HG02610 (cell line): Measurements from ENCODE around the gene ADGRG3.
"Not testable (repeated sequence)": the region's sequence is repeated elsewhere in the genome, so short reads cannot be mapped to it uniquely, and the experiment has no call there.

Source experiments
- ATAC-seq: cut with Tn5 transposase; IDR thresholded peaks from one replicate; pipeline ENCODE4 v1.9.1; 2021; ENCODE audit warnings: mild to moderate bottlenecking, moderate library complexity; ENCODE audit not compliant: unreplicated experiment

The ADGRG3 gene

GRCh38 chr16:57712569-57712968 lies 44.5 kb downstream of the ADGRG3 start:
- not testable (repeated sequence) for ATAC-seq

DNA sequence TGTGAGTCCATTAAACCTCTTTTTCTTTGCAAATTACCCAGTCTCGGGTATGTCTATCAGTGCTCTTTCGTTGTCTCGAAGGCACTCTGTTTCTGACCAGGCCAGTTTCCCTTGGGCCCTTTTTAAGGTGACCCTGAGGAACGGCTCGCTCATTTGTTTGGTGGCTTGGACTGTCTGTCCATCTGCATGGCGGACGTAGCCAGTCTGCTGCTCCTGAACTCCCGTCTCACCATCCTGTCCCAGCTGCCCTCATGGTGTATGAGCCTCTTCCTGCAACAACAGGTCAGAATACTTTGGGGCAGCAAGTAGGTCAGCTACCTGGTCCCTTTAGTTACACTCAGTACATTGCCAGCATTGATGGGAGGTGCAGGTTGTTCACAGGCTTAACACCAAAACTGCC lies 45.5 kb downstream of the ADGRG3 start:
- ATAC-seq = no peak

DNA sequence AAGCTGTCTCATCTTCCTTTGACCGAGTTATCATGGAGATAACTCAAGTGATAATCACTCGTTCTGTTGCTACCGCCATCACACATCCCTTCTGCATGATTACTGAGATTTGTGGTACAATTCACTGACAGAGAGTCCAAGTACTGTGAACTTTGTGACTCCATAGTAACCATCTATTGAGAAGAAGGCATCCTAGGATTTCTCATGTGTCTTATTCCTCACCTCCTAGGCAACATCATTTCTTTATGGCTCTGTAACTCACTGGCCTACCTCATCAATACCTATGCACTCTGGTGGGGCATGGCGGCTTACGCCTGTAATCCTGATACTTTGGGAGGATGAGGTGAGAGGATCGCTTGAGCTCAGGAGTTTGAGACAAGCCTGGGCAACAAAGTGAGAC lies 45.9 kb downstream of the ADGRG3 start:
- ATAC-seq = no peak

- no peak for ATAC-seq
Observed at GRCh38 chr16:57720142-57720575, 52.1 kb downstream of the ADGRG3 start.

- ATAC-seq = no peak
Observed at GRCh38 chr16:57721356-57722209, 53.5 kb downstream of the ADGRG3 start.

GRCh38 chr16:57722210-57722499 lies 54.0 kb downstream of the ADGRG3 start:
- ATAC-seq = no peak

DNA sequence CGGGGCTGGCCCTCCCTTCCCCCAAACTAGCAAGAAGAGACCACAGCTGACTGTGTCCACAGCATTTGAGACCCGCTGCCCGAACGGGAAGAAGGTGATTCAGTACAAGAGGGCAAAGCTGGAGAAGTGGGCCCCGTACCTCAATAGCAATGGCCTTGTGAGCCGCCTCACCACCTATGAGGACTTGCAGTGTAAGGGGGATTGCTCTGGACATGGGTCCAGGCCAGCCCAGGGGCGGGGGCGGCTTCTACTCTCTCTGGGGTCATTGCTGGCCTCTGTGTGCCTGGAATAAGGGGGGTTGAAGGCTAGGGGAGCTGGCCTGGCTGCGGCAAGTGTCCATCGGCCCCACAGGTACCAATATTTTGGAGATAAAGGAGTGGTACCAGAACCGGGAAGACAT lies 54.5 kb downstream of the ADGRG3 start:
- ATAC-seq = no peak

DNA sequence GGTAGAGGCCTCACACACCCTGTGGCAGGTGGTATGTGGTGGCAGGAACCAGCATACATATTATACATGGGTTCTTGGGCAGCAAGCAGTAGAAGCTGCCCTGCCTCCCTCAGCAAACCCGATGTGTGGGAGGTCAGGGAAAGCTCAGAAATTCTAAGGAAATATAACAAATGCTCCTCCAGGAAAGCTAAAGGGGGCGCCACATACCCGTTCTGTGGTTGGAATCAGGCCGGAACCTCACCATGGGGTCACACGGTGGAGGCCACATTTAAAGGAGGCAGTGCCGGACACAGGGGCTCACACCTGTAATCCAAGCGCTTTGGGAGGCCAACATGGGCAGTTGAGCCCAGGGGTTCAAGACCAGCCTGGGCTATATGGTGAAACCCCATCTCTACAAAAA lies 55.1 kb downstream of the ADGRG3 start:
- ATAC-seq = no peak

- no peak for ATAC-seq
Observed at GRCh38 chr16:57724531-57724930, 56.4 kb downstream of the ADGRG3 start.

DNA sequence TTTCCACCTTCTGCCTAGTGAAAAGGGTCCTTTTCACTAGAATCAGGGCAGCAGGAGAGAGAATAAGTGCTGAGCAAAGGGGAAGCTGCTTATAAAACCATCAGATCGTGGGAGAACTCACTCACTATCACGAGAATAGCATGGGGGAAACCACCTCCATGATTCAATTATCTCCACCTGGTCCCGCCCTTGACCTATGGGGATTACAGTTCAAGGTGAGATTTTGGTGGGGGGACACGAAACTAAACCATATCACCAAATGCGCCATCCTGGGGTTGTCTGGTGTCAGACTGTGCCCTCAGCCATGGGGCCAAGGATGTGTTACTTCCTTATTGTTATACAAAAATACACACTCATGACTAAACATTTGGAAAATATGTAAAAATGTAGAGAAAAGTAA lies 57.0 kb downstream of the ADGRG3 start:
- no peak for ATAC-seq

DNA sequence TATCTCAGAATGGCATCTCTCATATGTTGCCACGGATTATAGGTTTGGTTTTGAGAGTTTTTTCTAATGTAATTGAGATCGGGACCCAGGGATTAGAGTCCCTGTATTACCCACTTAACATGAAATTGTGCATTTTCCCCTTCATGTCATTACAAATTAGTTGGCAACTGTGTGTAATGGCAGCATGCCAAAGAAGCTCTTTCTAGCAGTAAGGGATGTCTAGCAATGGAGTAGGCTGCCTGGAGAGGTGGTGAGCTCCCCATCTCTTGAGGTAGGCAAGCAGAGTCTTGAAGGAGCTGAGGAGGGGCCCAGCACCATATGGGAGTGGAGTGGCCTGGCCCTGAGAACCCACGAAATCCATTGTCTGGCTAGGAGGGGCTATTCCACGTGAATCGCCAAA lies 57.4 kb downstream of the ADGRG3 start:
- ATAC-seq = no peak

DNA sequence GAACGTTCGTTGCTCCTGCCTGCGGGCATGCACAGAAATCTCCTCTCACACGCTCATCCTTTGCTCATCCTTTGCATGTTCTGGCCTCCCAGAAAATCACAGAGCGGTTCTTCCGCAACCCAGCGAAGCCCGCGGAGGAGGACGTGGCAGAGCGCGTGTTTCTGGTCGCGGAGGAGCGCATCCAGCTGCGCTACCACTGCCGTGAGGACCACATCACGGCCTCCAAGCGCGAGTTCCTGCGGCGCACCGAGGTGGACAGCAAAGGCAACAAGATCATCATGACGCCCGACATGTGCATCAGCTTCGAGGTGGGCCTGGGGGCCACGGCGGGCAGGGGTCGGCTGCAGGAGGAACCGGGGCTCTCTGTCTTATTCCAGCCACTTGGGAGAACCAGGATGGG lies 57.9 kb downstream of the ADGRG3 start:
- ATAC-seq = no peak

DNA sequence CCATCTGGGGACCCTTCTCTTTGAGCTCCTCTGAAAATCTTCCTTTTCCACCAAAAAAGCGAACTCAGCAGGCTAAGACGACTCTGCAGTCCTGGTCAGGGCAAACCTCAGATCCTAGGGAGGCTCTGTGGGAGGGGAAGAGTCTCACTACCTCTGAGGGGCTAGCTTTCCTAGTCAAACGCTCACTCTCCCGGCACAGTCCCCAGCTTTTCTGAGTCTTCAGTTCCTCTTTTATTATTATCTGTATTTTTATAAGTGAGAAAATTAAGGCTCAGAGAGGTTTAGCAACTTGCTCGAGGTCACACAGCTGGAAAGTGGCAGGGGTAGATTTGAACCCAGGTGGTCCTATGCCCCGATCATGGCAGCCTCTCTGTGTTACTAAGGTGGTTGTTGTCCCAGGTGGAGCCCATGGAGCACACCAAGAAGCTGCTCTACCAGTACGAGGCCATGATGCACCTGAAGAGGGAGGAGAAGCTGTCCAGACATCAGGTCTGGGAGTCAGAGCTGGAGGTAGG lies 58.4 kb downstream of the ADGRG3 start:
- ATAC-seq = no peak

DNA sequence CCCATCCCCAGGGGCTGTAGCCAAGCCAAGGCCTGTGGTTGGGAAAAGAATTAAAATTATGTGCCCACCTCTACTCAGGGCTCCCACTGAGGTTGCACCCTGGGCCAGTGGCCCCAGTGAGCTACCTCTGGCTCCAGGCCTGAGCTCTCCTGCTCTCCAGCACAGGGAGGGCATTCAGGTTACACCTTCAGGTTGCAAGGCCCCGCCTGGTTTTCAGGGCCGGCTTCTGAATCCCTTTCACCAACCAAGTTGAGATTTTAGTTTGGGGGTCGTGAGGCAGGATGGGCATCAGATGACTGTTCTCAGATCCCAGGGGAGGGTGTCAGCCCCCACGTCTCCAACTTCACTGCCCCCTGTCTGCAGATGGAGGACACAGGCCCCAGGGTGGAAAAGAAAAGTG lies 59.5 kb downstream of the ADGRG3 start:
- ATAC-seq = no peak

DNA sequence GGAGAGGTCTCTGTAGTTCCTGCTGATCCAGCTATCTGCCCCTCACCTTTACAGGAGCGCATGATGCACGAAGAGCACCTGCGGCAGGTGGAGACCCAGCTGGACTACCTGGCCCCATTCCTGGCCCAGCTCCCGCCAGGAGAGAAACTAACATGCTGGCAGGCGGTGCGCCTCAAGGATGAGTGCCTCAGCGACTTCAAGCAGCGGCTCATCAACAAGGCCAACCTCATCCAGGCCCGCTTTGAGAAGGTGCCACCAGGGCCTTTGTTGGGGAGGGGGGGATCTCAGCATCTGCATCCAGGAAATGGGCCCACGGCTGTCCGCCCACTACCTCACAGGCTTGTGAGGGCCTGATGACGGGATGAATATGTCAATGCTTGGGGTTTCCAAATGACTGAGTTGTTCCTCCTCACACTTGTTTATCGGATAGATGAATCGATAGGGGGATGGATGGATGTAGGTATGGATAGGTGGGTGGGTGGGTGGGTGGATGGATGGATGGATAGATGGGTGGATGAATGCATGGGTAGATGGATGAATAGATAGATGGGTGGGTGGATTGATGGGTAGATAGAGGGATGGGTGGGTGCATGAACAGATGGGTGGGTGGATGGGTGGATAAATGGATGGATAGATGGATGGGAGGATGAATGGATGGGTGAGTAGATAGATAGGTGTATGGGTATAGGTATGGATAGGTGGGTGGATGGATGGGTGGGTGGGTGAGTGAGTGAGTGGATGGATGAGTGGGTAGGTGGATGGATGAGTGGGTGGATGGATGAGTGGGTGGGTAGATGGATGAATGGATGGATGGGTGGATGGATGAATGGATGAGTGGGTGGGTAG lies 60.5 kb downstream of the ADGRG3 start:
- no peak for ATAC-seq

DNA sequence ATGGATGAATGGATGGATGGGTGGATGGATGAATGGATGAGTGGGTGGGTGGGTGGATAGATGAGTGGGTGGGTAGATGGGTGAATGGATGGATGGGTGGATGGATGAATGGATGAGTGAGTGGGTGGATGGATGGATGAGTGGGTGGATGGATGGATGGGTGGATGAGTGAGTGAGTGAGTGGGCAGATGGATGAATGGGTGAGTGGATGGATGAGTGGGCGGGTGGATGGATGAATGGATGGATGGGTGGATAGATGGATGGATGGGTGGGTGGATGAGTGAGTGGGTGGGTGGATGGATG lies 61.0 kb downstream of the ADGRG3 start:
- no peak for ATAC-seq

DNA sequence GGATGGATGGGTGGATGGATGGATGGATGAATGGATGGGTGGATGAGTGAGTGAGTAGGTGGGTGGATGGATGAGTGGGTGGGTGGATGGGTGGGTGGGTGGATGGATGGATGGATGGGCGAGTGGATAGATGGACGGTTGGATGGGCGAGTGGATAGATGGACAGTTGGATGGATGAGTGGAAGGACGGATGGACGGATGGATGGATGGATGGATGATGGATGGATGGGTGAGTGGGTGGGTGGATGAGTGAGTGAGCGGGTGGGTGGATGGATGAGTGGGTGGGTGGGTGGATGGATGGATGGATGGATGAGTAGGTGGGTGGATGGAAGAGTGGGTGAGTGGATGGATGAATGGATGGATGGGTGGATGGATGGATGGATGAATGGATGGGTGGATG lies 61.7 kb downstream of the ADGRG3 start:
- ATAC-seq = not testable (repeated sequence)

- ATAC-seq = no peak
Observed at GRCh38 chr16:57730771-57731730, 62.9 kb downstream of the ADGRG3 start.

DNA sequence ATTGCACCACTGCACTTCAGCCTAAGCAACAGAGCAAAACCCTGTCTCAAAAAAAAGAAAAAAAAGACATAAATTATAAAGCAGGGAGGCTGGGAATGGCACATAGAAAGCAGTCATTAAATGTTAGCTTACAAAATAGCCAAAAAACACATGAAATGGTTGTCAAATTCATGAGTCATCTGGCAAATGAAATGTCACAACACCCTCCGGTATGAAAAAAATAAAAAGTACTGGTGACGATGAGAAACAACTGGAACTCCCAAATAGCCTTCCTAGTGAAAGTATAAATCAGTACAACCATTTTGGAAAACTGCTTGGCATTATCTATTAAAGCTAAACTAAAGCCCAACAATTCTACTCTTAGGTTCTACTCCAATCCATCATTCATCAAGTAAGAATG lies 63.9 kb downstream of the ADGRG3 start:
- no peak for ATAC-seq

DNA sequence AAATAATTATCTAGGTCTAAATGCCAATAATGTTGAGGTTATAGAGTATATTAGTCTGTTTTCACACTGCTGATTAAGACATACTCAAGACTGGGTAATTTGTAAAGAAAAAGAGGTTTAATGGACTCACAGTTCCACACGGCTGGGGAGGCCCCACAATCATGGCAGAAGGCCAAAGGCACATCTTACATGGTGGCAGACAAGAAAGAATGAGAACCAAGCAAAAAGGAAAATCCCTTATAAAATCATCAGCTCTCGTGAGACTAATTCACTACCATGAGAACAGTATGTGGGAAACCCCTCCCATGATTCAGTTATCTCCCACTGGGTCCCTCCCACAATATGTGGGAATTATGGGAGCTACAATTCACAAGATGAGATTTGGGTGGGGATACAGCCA lies 64.6 kb downstream of the ADGRG3 start:
- ATAC-seq = no peak

DNA sequence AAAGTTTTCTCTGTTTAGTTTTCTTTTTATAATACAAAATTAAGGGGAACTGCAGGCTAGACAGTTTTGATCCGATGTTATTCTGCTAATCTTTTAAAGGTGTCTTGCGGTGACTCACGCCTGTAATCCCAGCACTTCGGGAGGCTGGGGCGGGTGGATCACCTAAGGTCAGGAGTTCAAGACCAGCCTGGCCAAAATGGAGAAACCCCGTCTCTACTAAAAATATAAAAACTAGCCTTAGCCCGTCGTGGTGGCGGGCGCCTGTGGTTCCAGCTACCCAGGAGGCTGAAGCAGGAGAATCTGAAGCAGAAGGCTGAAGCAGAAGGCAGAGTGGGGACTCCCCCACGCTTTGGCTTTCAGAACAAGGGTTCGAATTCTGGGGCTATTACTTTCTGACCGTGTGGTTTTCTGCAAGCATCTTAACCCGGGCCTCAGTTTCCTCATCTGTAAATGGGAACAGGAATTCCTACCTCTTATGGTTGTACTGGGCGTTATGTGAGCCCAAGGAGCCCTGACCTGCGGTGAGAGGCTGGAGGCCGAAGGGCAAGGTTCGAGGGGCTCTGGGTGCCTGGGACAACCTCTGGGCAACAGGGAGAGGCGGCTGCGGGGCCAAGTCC lies 66.3 kb downstream of the ADGRG3 start:
- no peak for ATAC-seq
